ENCODE data around the gene CLEC11A. TPM values are rescaled to one million over a fixed set of nuclear protein-coding genes. Genes with fewer than 3 reads are reported as not detected.

Gene CLEC11A
- total and polyA plus RNA-seq, 10 of the 15 experiments (the other 5 are each of a cell fraction or from before 2014, with no cell fraction given) = not detected

DNA sequence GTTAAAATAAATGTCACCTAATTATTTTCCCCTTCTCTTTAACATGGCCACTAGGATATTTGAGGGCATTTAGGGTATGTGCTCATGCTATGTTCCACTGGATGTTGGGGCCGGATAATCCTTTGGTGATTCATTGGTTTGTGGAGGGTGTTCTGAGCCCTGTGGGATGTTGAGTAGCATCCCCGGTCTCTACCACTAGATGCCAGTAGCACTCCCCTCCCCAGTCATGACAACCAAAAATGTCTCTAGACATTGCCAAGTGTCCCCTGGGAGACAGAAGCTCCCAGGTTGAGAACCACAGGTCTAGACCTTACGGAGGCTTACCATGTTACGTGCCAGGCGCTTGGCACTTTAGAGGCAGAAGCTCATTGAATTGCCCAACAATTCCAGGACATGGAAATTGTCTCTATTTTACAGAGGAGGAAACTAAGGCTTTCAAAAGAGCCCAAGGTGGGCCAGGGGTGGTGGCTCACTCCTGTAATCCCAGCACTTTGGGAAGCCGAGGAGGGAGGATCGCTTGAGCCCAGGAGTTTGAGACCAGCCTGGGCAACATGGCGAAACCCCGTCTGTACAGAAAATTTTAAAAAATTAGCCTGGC is 17.6 kb upstream of the CLEC11A start:
- ATAC-seq (peak; percentile 96), FAIRE-seq (peak; percentile 57), DNase-seq (ENCODE audit: low read depth, low spot score) (peak; percentile 21)
- no TSS peak for BruUV-seq (replicated peaks)
- in situ Hi-C loops (cut with MboI) (no loop called here), intact Hi-C loops (cut with micrococcal nuclease; ENCODE audit: unreplicated experiment) (loop anchor here (1.0 to 5.0 kb wide), 3 partner anchors 77 to 348 kb away; no protein-coding TSS in a partner anchor)
- Histone ChIP-seq H2AFZ (ENCODE audit: control insufficient read depth, low read depth, low read length) (no peak overlapping the region), H3K36me3 (ENCODE audit: control insufficient read depth in 2 of 2, insufficient read depth in 2 of 2, low read length in 1 of 2) (no peaks in the 10 kb centered on the region), H3K4me1 (ENCODE audit: control insufficient read depth, insufficient read depth, low read length) (no peaks in the 10 kb centered on the region), H3K4me2 (ENCODE audit: control insufficient read depth, insufficient read depth) (no peak overlapping the region), H4K20me1 (ENCODE audit: control insufficient read depth, insufficient read depth) (no peaks in the 10 kb centered on the region), H3K4me3 (no peak overlapping the region), H3K27ac (ENCODE audit: control insufficient read depth, insufficient read depth) (no peak overlapping the region), H3K9me3 (replicated peaks; ENCODE audit: control insufficient read depth, insufficient read depth, low read length) (no peaks in the 10 kb centered on the region), H3K79me2 (ENCODE audit: control insufficient read depth, insufficient read depth, low read length) (no peaks in the 10 kb centered on the region), H3K9ac (ENCODE audit: control insufficient read depth, insufficient read depth, low read length) (no peak overlapping the region), H3K27me3 (replicated peaks in 1 of 2; ENCODE audit: control insufficient read depth in 2 of 2, insufficient read depth in 2 of 2, low read length in 1 of 2) (no peaks in the 10 kb centered on the region; a peak in 1 of 4 replicates)
- 15% methylated on average over 9 of the region's 9 CpGs for WGBS (ENCODE audit: insufficient coverage, insufficient replicate concordance, low lambda C conversion rate, missing lambda C conversion rate)
- ChIA-PET RAD21 (ENCODE audit: unreplicated experiment) (interaction anchor here (0.6 to 1.9 kb wide), 3 partner anchors 75 to 216 kb away, joined by 3 to 16 read pairs (median 8); no protein-coding TSS in a partner anchor), POLR2A (no interaction called here), CTCF (interaction anchor here (0.6 to 2.1 kb wide), 10 partner anchors 26 to 348 kb away, joined by 3 to 10 read pairs (median 4); no protein-coding TSS in a partner anchor), SMC1A (ENCODE audit: uncharacterized antibody, unreplicated experiment) (interaction anchor here (0.7 to 1.8 kb wide), 4 partner anchors 73 to 216 kb away, joined by 3 to 12 read pairs (median 4); no protein-coding TSS in a partner anchor)
- TF ChIP-seq SMARCA5 (IDR thresholded peaks at IDR 0.05) (0 out of 2 replicates have a peak, but pooled peaks have one; percentile 17), IKZF1 (conservative IDR thresholded peaks at IDR 0.05) (no peak), NFIC (IDR thresholded peaks at IDR 0.05; ENCODE audit: low read depth, low read length) (no peak), SMC3 (IDR thresholded peaks at IDR 0.05; ENCODE audit: borderline replicate concordance, low read length) (peak; percentile 80), MYB (IDR thresholded peaks at IDR 0.05; ENCODE audit: borderline replicate concordance, low read depth, low read length) (no peak), NBN (IDR thresholded peaks at IDR 0.05) (no peak), MEF2B (IDR thresholded peaks at IDR 0.05; ENCODE audit: partially characterized antibody, poor library complexity, severe bottlenecking) (peak; percentile 95), RFX5 (IDR thresholded peaks at IDR 0.05; ENCODE audit: low read depth, low read length) (no peak), TCF3 (IDR thresholded peaks at IDR 0.05; ENCODE audit: borderline replicate concordance, insufficient read depth, low read depth, low read length) (no peak), POLR2A (IDR thresholded peaks at IDR 0.05; ENCODE audit: low read depth, low read length) (no peak), ZNF384 (IDR thresholded peaks at IDR 0.05; ENCODE audit: borderline replicate concordance, low read depth, low read length) (no peak), MYC (IDR thresholded peaks at IDR 0.05; ENCODE audit: insufficient read depth, insufficient read length, insufficient replicate concordance, low read length, severe bottlenecking) (no peak), FOS (IDR thresholded peaks at IDR 0.05; ENCODE audit: borderline replicate concordance, extremely low read depth, insufficient read length) (no peak), ZNF274 (IDR thresholded peaks at IDR 0.05; ENCODE audit: insufficient read depth, insufficient read length) (no peak), PAX5 (IDR thresholded peaks at IDR 0.05; ENCODE audit: borderline replicate concordance, low read depth, low read length) (no peak), ESRRA (IDR thresholded peaks at IDR 0.05; ENCODE audit: low read length) (no peak), RAD21 (IDR thresholded peaks at IDR 0.05; ENCODE audit: insufficient read depth, low read depth, low read length) (peak; percentile 62), BACH1 (IDR thresholded peaks at IDR 0.05; ENCODE audit: borderline replicate concordance) (no peak), RELA (IDR thresholded peaks at IDR 0.05; ENCODE audit: borderline replicate concordance, partially characterized antibody) (no peak)
- TF ChIP-seq, protein P1, sequence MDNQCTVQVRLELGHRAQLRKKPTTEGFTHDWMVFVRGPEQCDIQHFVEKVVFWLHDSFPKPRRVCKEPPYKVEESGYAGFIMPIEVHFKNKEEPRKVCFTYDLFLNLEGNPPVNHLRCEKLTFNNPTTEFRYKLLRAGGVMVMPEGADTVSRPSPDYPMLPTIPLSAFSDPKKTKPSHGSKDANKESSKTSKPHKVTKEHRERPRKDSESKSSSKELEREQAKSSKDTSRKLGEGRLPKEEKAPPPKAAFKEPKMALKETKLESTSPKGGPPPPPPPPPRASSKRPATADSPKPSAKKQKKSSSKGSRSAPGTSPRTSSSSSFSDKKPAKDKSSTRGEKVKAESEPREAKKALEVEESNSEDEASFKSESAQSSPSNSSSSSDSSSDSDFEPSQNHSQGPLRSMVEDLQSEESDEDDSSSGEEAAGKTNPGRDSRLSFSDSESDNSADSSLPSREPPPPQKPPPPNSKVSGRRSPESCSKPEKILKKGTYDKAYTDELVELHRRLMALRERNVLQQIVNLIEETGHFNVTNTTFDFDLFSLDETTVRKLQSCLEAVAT (IDR thresholded peaks at IDR 0.05) = no peak
- TF ChIP-seq, protein P2, sequence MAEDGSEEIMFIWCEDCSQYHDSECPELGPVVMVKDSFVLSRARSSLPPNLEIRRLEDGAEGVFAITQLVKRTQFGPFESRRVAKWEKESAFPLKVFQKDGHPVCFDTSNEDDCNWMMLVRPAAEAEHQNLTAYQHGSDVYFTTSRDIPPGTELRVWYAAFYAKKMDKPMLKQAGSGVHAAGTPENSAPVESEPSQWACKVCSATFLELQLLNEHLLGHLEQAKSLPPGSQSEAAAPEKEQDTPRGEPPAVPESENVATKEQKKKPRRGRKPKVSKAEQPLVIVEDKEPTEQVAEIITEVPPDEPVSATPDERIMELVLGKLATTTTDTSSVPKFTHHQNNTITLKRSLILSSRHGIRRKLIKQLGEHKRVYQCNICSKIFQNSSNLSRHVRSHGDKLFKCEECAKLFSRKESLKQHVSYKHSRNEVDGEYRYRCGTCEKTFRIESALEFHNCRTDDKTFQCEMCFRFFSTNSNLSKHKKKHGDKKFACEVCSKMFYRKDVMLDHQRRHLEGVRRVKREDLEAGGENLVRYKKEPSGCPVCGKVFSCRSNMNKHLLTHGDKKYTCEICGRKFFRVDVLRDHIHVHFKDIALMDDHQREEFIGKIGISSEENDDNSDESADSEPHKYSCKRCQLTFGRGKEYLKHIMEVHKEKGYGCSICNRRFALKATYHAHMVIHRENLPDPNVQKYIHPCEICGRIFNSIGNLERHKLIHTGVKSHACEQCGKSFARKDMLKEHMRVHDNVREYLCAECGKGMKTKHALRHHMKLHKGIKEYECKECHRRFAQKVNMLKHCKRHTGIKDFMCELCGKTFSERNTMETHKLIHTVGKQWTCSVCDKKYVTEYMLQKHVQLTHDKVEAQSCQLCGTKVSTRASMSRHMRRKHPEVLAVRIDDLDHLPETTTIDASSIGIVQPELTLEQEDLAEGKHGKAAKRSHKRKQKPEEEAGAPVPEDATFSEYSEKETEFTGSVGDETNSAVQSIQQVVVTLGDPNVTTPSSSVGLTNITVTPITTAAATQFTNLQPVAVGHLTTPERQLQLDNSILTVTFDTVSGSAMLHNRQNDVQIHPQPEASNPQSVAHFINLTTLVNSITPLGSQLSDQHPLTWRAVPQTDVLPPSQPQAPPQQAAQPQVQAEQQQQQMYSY (CRISPR knock-in tag; IDR thresholded peaks at IDR 0.05) = no peak
